Right lobe of liver (tissue), 6 donors: ENCODE data around the gene ARTN. TPM values are rescaled to one million over a fixed set of nuclear protein-coding genes. Genes with fewer than 3 reads are reported as not detected.

Experiments used
- ATAC-seq, 4 donors: fragments of 200-7000 bp; cut with Tn5 transposase; one replicate each; pipeline ENCODE4 v1.9.1; 2020; ENCODE audit warnings: mild to moderate bottlenecking in 4 of 4, moderate library complexity in 4 of 4
- DNase-seq, 3 donors: peaks; one replicate each; pipeline ENCODE4 v3.0.0-alpha.2; 2020
- H3K27ac ChIP-seq, 3 donors: fragments of 200-600 bp; one replicate each; pipeline ENCODE4 v1.8.0; 2022
- H3K27me3 ChIP-seq, 2 donors: fragments of 200-600 bp; one replicate each; pipeline ENCODE4 v1.8.0; 2022
- H3K36me3 ChIP-seq, 4 donors: fragments of 200-600 bp; sonication (generic) in 1 of 4; one replicate each; pipeline versions ENCODE4 v1.5.1 to v1.8.0; 2017 to 2022; ENCODE audit warnings: control low read depth in 1 of 4
- H3K4me1 ChIP-seq, 4 donors: fragments of 200-600 bp; sonication (generic) in 1 of 4; one replicate each; pipeline versions ENCODE4 v1.5.1 to v1.8.0; 2017 to 2022; ENCODE audit warnings: control low read depth in 1 of 4
- H3K4me3 ChIP-seq, 3 donors: fragments of 200-600 bp; one replicate each; pipeline ENCODE4 v1.8.0; 2022
- H3K9me3 ChIP-seq, 4 donors: fragments of 200-600 bp; sonication (generic) in 1 of 4; one replicate each; pipeline versions ENCODE4 v1.5.1 to v1.8.0; 2017 to 2022; ENCODE audit warnings: control low read depth in 1 of 4
- CTCF ChIP-seq, 4 donors: fragments of 200-600 bp in 3 of 4; fragments of 450-650 bp in 1 of 4; IDR thresholded peaks; one replicate each; pipeline versions ENCODE4 v1.5.1 to v1.8.0; 2016 to 2022; ENCODE audit warnings: antibody characterized with exemption in 4 of 4, mild to moderate bottlenecking in 2 of 4
- POLR2A ChIP-seq: fragments of 450-650 bp; IDR thresholded peaks from one replicate; pipeline ENCODE4 v1.6.1; 2017; ENCODE audit warnings: antibody characterized with exemption, mild to moderate bottlenecking
- WGBS: methylation state at CpG from one replicate; pipeline ENCODE4 v1.1.6; 2018; ENCODE audit warnings: low coverage, low lambda C conversion rate; ENCODE audit not compliant: insufficient coverage; ENCODE audit errors: missing lambda C conversion rate; 5-methylcytosine and 5-hydroxymethylcytosine counted together
- intact Hi-C, 2 donors: fragments of 100-400 bp; cut with DNase I; formaldehyde crosslinking; loops; one replicate each; pipeline versions ENCODE4 v1.11.2 to v1.14.1; 2022
- total RNA-seq, 6 experiments: library from RNA; depleted of rRNA in 2 of 6; stranded (reverse); fragments of >200 nt in 2 of 6; fragmentation: NEBNext Ultra II Directional in 3 of 6; extraction: Animal tissue kit (Norgen Biotek cat#: 25700) in 3 of 6; gene quantifications; one replicate each; pipeline versions ENCODE4 v1.1.0 to v1.2.4, GENCODE V29; 2016 to 2023
- donor health status: DM: no; HTN: yes; CAD: no.
- donor health status: DM: no; HTN: no; CAD: no.
- donor health status: DM: no; HTN: no; CAD: no.
- donor health status: DM: no; HTN: yes; CAD: no.
- donor health status: DM: no; HTN: yes; CAD: no.

ARTN gene
- total RNA-seq, 6 experiments from 2014 or later = 0.31 to 0.32 (median 0.31) TPM; not detected in 3

GRCh38 chr1:43893006-43893405 lies 40.6 kb upstream of the ARTN start:
- Histone ChIP-seq H3K9me3 (no peaks in the 10 kb centered on the region), H3K4me3 (no peak overlapping the region), H3K27ac (no peak overlapping the region), H3K27me3 (no peaks in the 10 kb centered on the region), H3K4me1 (no peaks in the 10 kb centered on the region), H3K36me3 (no peaks in the 10 kb centered on the region)
- no peak for ATAC-seq
- 83% methylated on average over 1 of the region's 1 CpG for WGBS
- TF ChIP-seq POLR2A (no peak), CTCF (IDR thresholded peaks at IDR 0.05) (no peak)
- DNase-seq = no peak
- intact Hi-C loops = no loop called here

- H3K9me3 ChIP-seq = no peaks in the 10 kb centered on the region
- H3K27me3 ChIP-seq = no peaks in the 10 kb centered on the region
- no peaks in the 10 kb centered on the region for H3K4me1 ChIP-seq
- H3K36me3 ChIP-seq = no peaks in the 10 kb centered on the region
- ATAC-seq (no peak), DNase-seq (no peak)
- no peak overlapping the region for H3K27ac ChIP-seq
- no peak for TF ChIP-seq CTCF (IDR thresholded peaks at IDR 0.05)
- TF ChIP-seq POLR2A = no peak
- intact Hi-C loops = no loop called here
- no peak overlapping the region for H3K4me3 ChIP-seq
- WGBS = 100% methylated on average over 4 of the region's 12 CpGs
Observed at GRCh38 chr1:43898981-43899380, 34.6 kb upstream of the ARTN start.

GRCh38 chr1:43900386-43900785 lies 33.2 kb upstream of the ARTN start:
- Histone ChIP-seq H3K36me3 (no peaks in the 10 kb centered on the region), H3K4me3 (no peak overlapping the region), H3K9me3 (no peaks in the 10 kb centered on the region), H3K4me1 (no peaks in the 10 kb centered on the region), H3K27ac (no peak overlapping the region), H3K27me3 (no peaks in the 10 kb centered on the region)
- ATAC-seq (no peak), DNase-seq (no peak)
- WGBS = 100% methylated on average over 1 of the region's 3 CpGs
- TF ChIP-seq POLR2A = no peak
- TF ChIP-seq CTCF (IDR thresholded peaks at IDR 0.05) = no peak
- intact Hi-C loops = no loop called here

GRCh38 chr1:43901196-43901961 lies 32.2 kb upstream of the ARTN start:
- H3K27me3 ChIP-seq = no peaks in the 10 kb centered on the region
- H3K27ac ChIP-seq = no peak overlapping the region
- no peaks in the 10 kb centered on the region for H3K36me3 ChIP-seq
- no peaks in the 10 kb centered on the region for H3K4me1 ChIP-seq
- intact Hi-C loops = no loop called here
- ATAC-seq (peak in 3 of 4 donors; percentile 9 to 36 (median 17)), DNase-seq (no peak)
- no peak overlapping the region for H3K4me3 ChIP-seq
- WGBS = 70% methylated on average over 4 of the region's 7 CpGs
- H3K9me3 ChIP-seq = no peaks in the 10 kb centered on the region
- TF ChIP-seq POLR2A (no peak), CTCF (IDR thresholded peaks at IDR 0.05) (no peak)
